HG02642 (cell line): ENCODE data around the gene SLC46A1.

Experiments
- ATAC-seq: cut with Tn5 transposase; IDR thresholded peaks from one replicate; pipeline ENCODE4 v1.9.1; 2021; ENCODE audit warnings: mild to moderate bottlenecking; ENCODE audit not compliant: unreplicated experiment, poor library complexity

Gene SLC46A1

GRCh38 chr17:28385037-28385400 lies 21.0 kb downstream of the SLC46A1 start:
- ATAC-seq, result peak; percentile 29

- peak; percentile 79 for ATAC-seq
These were observed 21.6 kb downstream of the SLC46A1 start for GRCh38 chr17:28384281-28385036.

- ATAC-seq, result no peak
These were observed 24.7 kb downstream of the SLC46A1 start for GRCh38 chr17:28381141-28381825.

- ATAC-seq, result no peak
These were observed 25.9 kb downstream of the SLC46A1 start for GRCh38 chr17:28379814-28380801.

- ATAC-seq, result no peak
These were observed 33.1 kb downstream of the SLC46A1 start for GRCh38 chr17:28372945-28373274.

GRCh38 chr17:28372203-28372944 lies 33.6 kb downstream of the SLC46A1 start:
- ATAC-seq, result peak; percentile 14

- peak; percentile 92 for ATAC-seq
These were observed 34.5 kb downstream of the SLC46A1 start, which contains the start of gene SARM1 for GRCh38 chr17:28371245-28372202. TSS of gene SARM1 (plus strand) at chr17:28371694. CDS start at chr17:28372033, 339 bp downstream.

- ATAC-seq, result no peak
These were observed 35.3 kb downstream of the SLC46A1 start for GRCh38 chr17:28370744-28371103.

GRCh38 chr17:28370035-28370743 lies 35.8 kb downstream of the SLC46A1 start, which contains the start of gene VTN:
TSS of gene VTN (minus strand) at chr17:28370307. CDS start at chr17:28370203, 104 bp downstream.
- no peak for ATAC-seq

- ATAC-seq, result no peak
These were observed 36.4 kb downstream of the SLC46A1 start for GRCh38 chr17:28369684-28370034.

GRCh38 chr17:28368915-28369683 lies 36.9 kb downstream of the SLC46A1 start:
- no peak for ATAC-seq

GRCh38 chr17:28368306-28368831 lies 37.6 kb downstream of the SLC46A1 start:
- no peak for ATAC-seq

GRCh38 chr17:28367641-28368305 lies 38.2 kb downstream of the SLC46A1 start:
- no peak for ATAC-seq

GRCh38 chr17:28366605-28367004 lies 39.4 kb downstream of the SLC46A1 start:
- no peak for ATAC-seq

- ATAC-seq, result no peak
These were observed 40.5 kb downstream of the SLC46A1 start for GRCh38 chr17:28365487-28365886.

GRCh38 chr17:28364665-28365363 lies 41.2 kb downstream of the SLC46A1 start, which contains the start of gene SEBOX:
TSS of gene SEBOX (minus strand) at chr17:28365199. CDS start at chr17:28365151, 48 bp downstream.
- ATAC-seq, result no peak
